HepG2 (cell line): ENCODE measurements around the gene UTRN. TPM values are rescaled to one million over a fixed set of nuclear protein-coding genes. Genes with fewer than 3 reads are reported as not detected.

ENCODE experiments used
- ARID3A ChIP-seq: IDR thresholded peaks from 2 replicates; pipeline ENCODE4 v1.6.1; 2012; ENCODE audit warnings: low read depth, low read length, improper control_type of control experiment
- CREM ChIP-seq, 2 experiments: sonication (generic) in 1 of 2; formaldehyde crosslinking in 1 of 2; IDR thresholded peaks; 2 replicates each; pipeline versions ENCODE4 v1.4.0 to v1.6.1; 2016 to 2020; ENCODE audit warnings: antibody characterized with exemption in 1 of 2, mild to moderate bottlenecking in 1 of 2, missing genetic modification reagents in 1 of 2
- HIVEP1 ChIP-seq: sonication (generic); formaldehyde crosslinking; IDR thresholded peaks from 2 replicates; pipeline ENCODE4 v1.4.0; 2020; ENCODE audit warnings: mild to moderate bottlenecking, missing genetic modification reagents
- HMG20A ChIP-seq: IDR thresholded peaks from 2 replicates; pipeline ENCODE4 v1.6.1; 2016; ENCODE audit warnings: borderline replicate concordance
- LCORL ChIP-seq, 2 experiments: fragments of 450-650 bp in 1 of 2; sonication (generic) in 1 of 2; formaldehyde crosslinking in 1 of 2; IDR thresholded peaks; 2 replicates each; pipeline versions ENCODE4 v1.5.0 to v1.6.1; 2017 to 2020; ENCODE audit warnings: antibody characterized with exemption in 1 of 2, missing genetic modification reagents in 1 of 2
- MXD3 ChIP-seq: IDR thresholded peaks from 2 replicates; pipeline ENCODE4 v1.6.1; 2016; ENCODE audit warnings: mild to moderate bottlenecking, missing biosample characterization, missing genetic modification reagents
- MYC ChIP-seq: sonication (generic); formaldehyde crosslinking; IDR thresholded peaks from 2 replicates; pipeline ENCODE4 v1.9.0; 2021; ENCODE audit warnings: missing genetic modification reagents, borderline replicate concordance
- PRDM10 ChIP-seq: sonication (generic); formaldehyde crosslinking; IDR thresholded peaks from 2 replicates; pipeline ENCODE4 v1.4.0; 2020; ENCODE audit warnings: low read depth, missing genetic modification reagents
- SMAD3 ChIP-seq: sonication (generic); formaldehyde crosslinking; IDR thresholded peaks from 2 replicates; pipeline ENCODE4 v1.4.0; 2020; ENCODE audit warnings: missing genetic modification reagents
- YEATS2 ChIP-seq: sonication (generic); formaldehyde crosslinking; IDR thresholded peaks from 2 replicates; pipeline ENCODE4 v1.4.0; 2020; ENCODE audit warnings: missing genetic modification reagents, borderline replicate concordance
- ZGPAT ChIP-seq: IDR thresholded peaks from 2 replicates; pipeline ENCODE4 v1.6.1; 2016; ENCODE audit warnings: mild to moderate bottlenecking
- ZIK1 ChIP-seq: sonication (generic); formaldehyde crosslinking; IDR thresholded peaks from 2 replicates; pipeline ENCODE4 v1.5.0; 2020; ENCODE audit warnings: mild to moderate bottlenecking, low read depth, missing genetic modification reagents, borderline replicate concordance
- ZNF562 ChIP-seq: sonication (generic); formaldehyde crosslinking; IDR thresholded peaks from 2 replicates; pipeline ENCODE4 v1.8.0; 2022; ENCODE audit warnings: missing genetic modification reagents, borderline replicate concordance
- ZNF747 ChIP-seq: sonication (generic); formaldehyde crosslinking; IDR thresholded peaks from 2 replicates; pipeline ENCODE4 v1.8.1; 2023; ENCODE audit warnings: missing genetic modification reagents, mild to moderate bottlenecking, borderline replicate concordance
- ZNF770 ChIP-seq: sonication (generic); formaldehyde crosslinking; IDR thresholded peaks from 2 replicates; pipeline ENCODE4 v1.5.0; 2020; ENCODE audit warnings: mild to moderate bottlenecking, missing genetic modification reagents
- ZNF773 ChIP-seq: sonication (generic); formaldehyde crosslinking; IDR thresholded peaks from 2 replicates; pipeline ENCODE4 v1.4.0; 2020; ENCODE audit warnings: missing genetic modification reagents, borderline replicate concordance
- ZNF777 ChIP-seq: sonication (generic); formaldehyde crosslinking; IDR thresholded peaks from 2 replicates; pipeline ENCODE4 v1.4.0; 2020; ENCODE audit warnings: missing genetic modification reagents
- ZSCAN9 ChIP-seq: IDR thresholded peaks from 2 replicates; pipeline ENCODE4 v1.6.1; 2016; ENCODE audit warnings: borderline replicate concordance
- polyA plus RNA-seq, 8 experiments: library from polyadenylated mRNA; depleted of rRNA in 3 of 8; stranded (reverse) in 7 of 8; unstranded in 1 of 8; fragments of >200 nt; fragmentation: Illumina TruSeq in 4 of 8; extraction: Trizol in 4 of 8; gene quantifications; 2 replicates each; pipeline versions ENCODE4 v1.2.1 to v1.2.3, GENCODE V29; 2011 to 2016; ENCODE audit warnings: low read depth in 4 of 8, missing spikeins in 1 of 8, mixed read lengths in 1 of 8; ENCODE audit not compliant: insufficient read depth in 1 of 8
- total RNA-seq, 5 experiments: library from RNA; depleted of rRNA; stranded (reverse); fragments of >200 nt; fragmentation: Illumina TruSeq; extraction: Trizol; gene quantifications; 2 replicates each; pipeline ENCODE4 v1.2.3, GENCODE V29; 2016; ENCODE audit warnings: low read depth in 1 of 5

UTRN gene
- total and polyA plus RNA-seq, 2 of the 13 experiments (the other 11 are each of a cell fraction or from before 2014, with no cell fraction given): 102 to 116 TPM

GRCh38 chr6:144286503-144287393 is 1.6 kb downstream of the UTRN start (continued):
- TF ChIP-seq YEATS2 (no peak; the same call in 1 of the 2 replicates), PRDM10 (CRISPR knock-in tag) (0 out of 2 replicates have a peak, but pooled peaks have one; percentile 32), ZGPAT (CRISPR knock-in tag) (peak; percentile 60), ZNF562 (CRISPR knock-in tag) (no peak), CREM (IDR thresholded peaks at IDR 0.05) (peak; percentile 10; the same call in 1 of the 2 replicates), CREM (CRISPR knock-in tag; IDR thresholded peaks at IDR 0.05) (no peak), HIVEP1 (CRISPR knock-in tag) (no peak), HMG20A (CRISPR knock-in tag) (peak; percentile 49; the same call in 1 of the 2 replicates), ZNF747 (CRISPR knock-in tag) (no peak), ZNF773 (no peak), ZIK1 (no peak), LCORL (IDR thresholded peaks at IDR 0.05) (no peak), LCORL (CRISPR knock-in tag; IDR thresholded peaks at IDR 0.05) (no peak; the same call in 1 of the 2 replicates), SMAD3 (CRISPR knock-in tag) (no peak), ARID3A (peak; percentile 9; the same call in 1 of the 2 replicates), MXD3 (CRISPR knock-in tag) (peak; percentile 35; the same call in 1 of the 2 replicates), MYC (CRISPR knock-in tag) (peak; percentile 69), ZNF777 (CRISPR knock-in tag) (no peak), ZNF770 (no peak), ZSCAN9 (CRISPR knock-in tag) (peak; percentile 51; the same call in 1 of the 2 replicates)
